GM21529 (cell line): ENCODE measurements around the gene EGLN3.
"Not testable (repeated sequence)": the region's sequence is repeated elsewhere in the genome, so short reads cannot be mapped to it uniquely, and the experiment has no call there.

Source experiments
- ATAC-seq: cut with Tn5 transposase; IDR thresholded peaks from one replicate; pipeline ENCODE4 v1.9.1; 2021; ENCODE audit not compliant: unreplicated experiment

The EGLN3 gene

GRCh38 chr14:33962466-33962865 is 11.6 kb upstream of the EGLN3 start:
- not testable (repeated sequence) for ATAC-seq

- ATAC-seq: no peak
Measured at GRCh38 chr14:33962016-33962415, 11.1 kb upstream of the EGLN3 start.

- no peak for ATAC-seq
Measured at GRCh38 chr14:33959692-33960151, 8.8 kb upstream of the EGLN3 start.

- ATAC-seq: no peak
Measured at GRCh38 chr14:33958605-33959226, 7.8 kb upstream of the EGLN3 start.

- ATAC-seq: no peak
Measured at GRCh38 chr14:33957993-33958392, 7.1 kb upstream of the EGLN3 start.

- ATAC-seq: no peak
Measured at GRCh38 chr14:33957299-33957698, 6.4 kb upstream of the EGLN3 start.

GRCh38 chr14:33956640-33957039 is 5.8 kb upstream of the EGLN3 start:
- ATAC-seq: peak; percentile 60

GRCh38 chr14:33954016-33954598 is 3.2 kb upstream of the EGLN3 start:
- no peak for ATAC-seq

GRCh38 chr14:33952541-33952940 is 1.7 kb upstream of the EGLN3 start:
- ATAC-seq: no peak

- no peak for ATAC-seq
Measured at GRCh38 chr14:33951183-33951840, 438 bp upstream of the EGLN3 start.

- ATAC-seq: no peak
Measured at GRCh38 chr14:33949411-33949893, 1.4 kb downstream of the EGLN3 start.

- ATAC-seq: no peak
Measured at GRCh38 chr14:33948869-33949408, 1.9 kb downstream of the EGLN3 start.

- ATAC-seq: no peak
Measured at GRCh38 chr14:33948145-33948868, 2.6 kb downstream of the EGLN3 start.

- no peak for ATAC-seq
Measured at GRCh38 chr14:33946679-33947476, 4.0 kb downstream of the EGLN3 start.

- ATAC-seq: no peak
Measured at GRCh38 chr14:33945210-33946088, 5.4 kb downstream of the EGLN3 start.

- no peak for ATAC-seq
Measured at GRCh38 chr14:33943096-33943883, 7.6 kb downstream of the EGLN3 start.

- no peak for ATAC-seq
Measured at GRCh38 chr14:33941718-33942117, 9.2 kb downstream of the EGLN3 start.

GRCh38 chr14:33940561-33941011 is 10.3 kb downstream of the EGLN3 start:
- ATAC-seq: no peak
